HCT116 (cell line): ENCODE measurements around the gene KIRREL3. TPM values are rescaled to one million over a fixed set of nuclear protein-coding genes. Genes with fewer than 3 reads are reported as not detected.

Experiments used
- ATAC-seq: fragments of 200-7000 bp; cut with Tn5 transposase; 2 replicates; pipeline ENCODE4 v1.9.1; 2020; ENCODE audit warnings: mild to moderate bottlenecking, moderate library complexity
- BruUV-seq: library from RNA; stranded (reverse); fragments of 400-500 nt; replicated peaks from 2 replicates; lab custom pipeline; 2021; lab: Mats Ljungman, UMichigan
- CTCF ChIA-PET: fragments of 300-600 bp; sonication (Branson Sonifier 250); formaldehyde crosslinking; loops from one replicate; lab custom pipeline; 2021; ENCODE audit warnings: antibody characterized with exemption; lab: Charles Lee
- POLR2A ChIA-PET: fragments of 300-600, 350-600 bp; sonication (Branson Sonifier 250); formaldehyde crosslinking; loops from one replicate; lab custom pipeline; 2021; ENCODE audit warnings: antibody characterized with exemption; lab: Charles Lee
- RAD21 ChIA-PET, 2 experiments: fragments of 300-600 bp; sonication (Branson Sonifier 250); formaldehyde crosslinking; loops; one replicate each; lab custom pipeline; 2023; ENCODE audit warnings: low total read pairs in 2 of 2; ENCODE audit not compliant: uncharacterized antibody in 2 of 2, unreplicated experiment in 2 of 2, low non-redundant PET in 1 of 2; lab: Charles Lee
- DNase-seq: peaks from one replicate; pipeline ENCODE4 v3.0.0-alpha.2; 2010; ENCODE audit warnings: low read depth, low spot score
- H2AFZ ChIP-seq: fragments of 200-600 bp; shearing (Covaris generic), sonication (generic); 2 replicates; pipeline ENCODE4 v1.6.1; 2017; ENCODE audit warnings: low read depth, mixed run types, mixed read lengths, antibody characterized with exemption, low read length; ENCODE audit not compliant: poor library complexity, severe bottlenecking
- H3K27ac ChIP-seq: 2 replicates; pipeline ENCODE4 v1.5.1; 2012; ENCODE audit warnings: low read depth, low read length
- H3K27me3 ChIP-seq: fragments of 200-600 bp; sonication (generic); 2 replicates; pipeline ENCODE4 v1.6.1; 2016; ENCODE audit warnings: mixed run types, low read length, mixed read lengths; ENCODE audit not compliant: insufficient read depth
- H3K36me3 ChIP-seq, 2 experiments: fragments of 200-500 bp in 1 of 2; fragments of 200-600 bp in 1 of 2; sonication (Bioruptor generic) in 1 of 2; sonication (generic) in 1 of 2; 2 replicates each; pipeline versions ENCODE4 v1.5.1 to v1.6.1; 2014 to 2016; ENCODE audit warnings: low read length in 2 of 2, inconsistent platforms in 1 of 2, mixed read lengths in 1 of 2, mixed run types in 1 of 2; ENCODE audit not compliant: insufficient read depth in 2 of 2, control insufficient read depth in 1 of 2
- H3K4me1 ChIP-seq, 2 experiments: fragments of 200-600 bp in 1 of 2; sonication (generic) in 1 of 2; 2 replicates each; pipeline versions ENCODE4 v1.5.1 to v1.6.1; 2012 to 2017; ENCODE audit warnings: low read length in 2 of 2, inconsistent platforms in 1 of 2, mild to moderate bottlenecking in 1 of 2, mixed read lengths in 1 of 2, mixed run types in 1 of 2, moderate library complexity in 1 of 2; ENCODE audit not compliant: insufficient read depth in 2 of 2, control insufficient read depth in 1 of 2
- H3K4me2 ChIP-seq: fragments of 200-600 bp; sonication (generic); 2 replicates; pipeline ENCODE4 v1.6.1; 2017; ENCODE audit warnings: mixed run types, low read length, mixed read lengths
- H3K4me3 ChIP-seq, 2 experiments: fragments of 200-600 bp in 1 of 2; sonication (generic) in 1 of 2; replicated peaks in 1 of 2; 2 replicates each; pipeline ENCODE4 v1.5.1; 2011 to 2016; ENCODE audit warnings: low read length in 2 of 2, control low read depth in 1 of 2, low read depth in 1 of 2, mild to moderate bottlenecking in 1 of 2, mixed read lengths in 1 of 2, mixed run types in 1 of 2
- H3K79me2 ChIP-seq: fragments of 200-600 bp; sonication (generic); 2 replicates; pipeline ENCODE4 v1.6.1; 2017; ENCODE audit warnings: mild to moderate bottlenecking, mixed run types, low read length, moderate library complexity, mixed read lengths; ENCODE audit not compliant: insufficient read depth
- H3K9ac ChIP-seq: fragments of 200-600 bp; sonication (generic); 2 replicates; pipeline ENCODE4 v1.6.1; 2016; ENCODE audit warnings: low read length, mixed read lengths
- H3K9me2 ChIP-seq: fragments of 200-600 bp; sonication (generic), shearing (Covaris generic); 2 replicates; pipeline ENCODE4 v1.6.1; 2017; ENCODE audit warnings: mixed run types, mild to moderate bottlenecking, moderate library complexity; ENCODE audit not compliant: insufficient read depth
- H3K9me3 ChIP-seq, 2 experiments: fragments of 200-500 bp in 1 of 2; fragments of 200-600 bp in 1 of 2; sonication (Bioruptor generic) in 1 of 2; sonication (generic) in 1 of 2; 2 replicates each; pipeline ENCODE4 v1.6.1; 2014 to 2017; ENCODE audit warnings: low read length in 2 of 2, mixed read lengths in 2 of 2, inconsistent platforms in 1 of 2, low read depth in 1 of 2, mild to moderate bottlenecking in 1 of 2, mixed run types in 1 of 2, moderate library complexity in 1 of 2; ENCODE audit not compliant: control insufficient read depth in 1 of 2, insufficient read depth in 1 of 2
- H4K20me1 ChIP-seq: fragments of 200-600 bp; sonication (generic), shearing (Covaris generic); 2 replicates; pipeline ENCODE4 v1.6.1; 2017; ENCODE audit warnings: mixed run types, mild to moderate bottlenecking, moderate library complexity; ENCODE audit not compliant: insufficient read depth
- ATF3 ChIP-seq: IDR thresholded peaks from 2 replicates; pipeline ENCODE4 v1.6.1; 2012
- CBX3 ChIP-seq: IDR thresholded peaks from 2 replicates; pipeline ENCODE4 v1.6.1; 2012; ENCODE audit warnings: low read depth
- CTCF ChIP-seq, 3 experiments: fragments of 200-600 bp in 1 of 3; sonication (generic) in 1 of 3; IDR thresholded peaks in 2 of 3; conservative IDR thresholded peaks in 1 of 3; 2 replicates each; pipeline ENCODE4 v1.5.1; 2012 to 2017; ENCODE audit warnings: low read depth in 2 of 3, low read length in 2 of 3, antibody characterized with exemption in 1 of 3, borderline replicate concordance in 1 of 3, control low read depth in 1 of 3, mild to moderate bottlenecking in 1 of 3, mixed read lengths in 1 of 3, mixed run types in 1 of 3, moderate library complexity in 1 of 3; ENCODE audit not compliant: insufficient read depth in 1 of 3
- EGR1 ChIP-seq: IDR thresholded peaks from 2 replicates; pipeline ENCODE4 v1.6.1; 2012; ENCODE audit warnings: low read depth
- ELF1 ChIP-seq: IDR thresholded peaks from 2 replicates; pipeline ENCODE4 v1.6.1; 2012; ENCODE audit warnings: low read depth, borderline replicate concordance
- EZH2phosphoT487 ChIP-seq: fragments of 200-600 bp; IDR thresholded peaks from 2 replicates; pipeline ENCODE4 v1.6.1; 2018; ENCODE audit warnings: antibody characterized with exemption, borderline replicate concordance
- FOSL1 ChIP-seq: IDR thresholded peaks from 2 replicates; pipeline ENCODE4 v1.6.1; 2012; ENCODE audit warnings: low read depth
- MAX ChIP-seq: IDR thresholded peaks from 2 replicates; pipeline ENCODE4 v1.6.1; 2012
- POLR2AphosphoS5 ChIP-seq: IDR thresholded peaks from 2 replicates; pipeline ENCODE4 v1.6.1; 2011; ENCODE audit warnings: mild to moderate bottlenecking, low read depth, low read length, moderate library complexity
- RAD21 ChIP-seq: IDR thresholded peaks from 2 replicates; pipeline ENCODE4 v1.6.1; 2012; ENCODE audit warnings: low read depth, mild to moderate bottlenecking
- REST ChIP-seq: IDR thresholded peaks from 2 replicates; pipeline ENCODE4 v1.6.1; 2012; ENCODE audit warnings: low read depth
- SIN3A ChIP-seq: IDR thresholded peaks from 2 replicates; pipeline ENCODE4 v1.6.1; 2012; ENCODE audit warnings: low read depth
- SRF ChIP-seq: IDR thresholded peaks from 2 replicates; pipeline ENCODE4 v1.6.1; 2012; ENCODE audit warnings: low read depth
- YY1 ChIP-seq: IDR thresholded peaks from 2 replicates; pipeline ENCODE4 v1.6.1; 2011; ENCODE audit warnings: low read length, low read depth, moderate library complexity, mild to moderate bottlenecking; ENCODE audit not compliant: insufficient replicate concordance; ENCODE audit errors: extremely low read depth
- ZBTB33 ChIP-seq: IDR thresholded peaks from 2 replicates; pipeline ENCODE4 v1.6.1; 2011; ENCODE audit warnings: mild to moderate bottlenecking, low read length, moderate library complexity; ENCODE audit not compliant: insufficient replicate concordance; ENCODE audit errors: extremely low read depth
- ZFX ChIP-seq: fragments of 450-650 bp; IDR thresholded peaks from 2 replicates; pipeline ENCODE4 v1.6.1; 2017
- ZNF274 ChIP-seq: fragments of 200-500 bp; sonication (Bioruptor generic); IDR thresholded peaks from 2 replicates; pipeline ENCODE4 v1.6.1; 2014; ENCODE audit warnings: mild to moderate bottlenecking, low read depth, low read length, inconsistent platforms
- intact Hi-C: fragments of 100-400 bp; cut with micrococcal nuclease; formaldehyde crosslinking; loops from 2 replicates; pipeline ENCODE4 v1.10.0; 2022
- total RNA-seq: library from RNA; stranded (reverse); gene quantifications from one replicate; pipeline ENCODE4 v1.2.1, GENCODE V29; 2021; ENCODE audit not compliant: unreplicated experiment

KIRREL3 gene
- total RNA-seq, 1 experiment from 2014 or later = not detected

DNA sequence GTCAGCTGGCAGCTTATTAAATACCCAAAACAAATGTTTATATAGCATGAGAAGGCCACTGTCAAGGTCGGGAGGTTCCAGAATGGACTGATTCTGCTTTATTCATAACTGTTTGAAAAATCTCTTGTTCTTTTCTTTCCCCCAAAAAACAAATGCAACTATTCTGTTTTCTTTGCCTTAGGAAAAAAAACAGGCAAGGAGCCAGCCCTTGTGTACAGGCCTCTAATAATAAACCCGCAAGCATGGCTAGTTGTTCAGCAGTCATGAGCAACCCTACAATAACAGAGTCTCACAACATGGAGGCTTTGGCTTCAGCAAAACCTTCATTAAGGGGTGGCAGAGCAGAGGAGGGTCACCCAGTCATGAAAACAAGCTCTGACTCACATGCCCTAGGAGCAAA lies 191.7 kb downstream of the KIRREL3 start:
- ATAC-seq (no peak), DNase-seq (no peak)

More for the DNA sequence above, 191.7 kb downstream of the KIRREL3 start:
- ChIA-PET RAD21 (no interaction called here), POLR2A (no interaction called here), CTCF (no interaction called here)
- Histone ChIP-seq H3K4me2 (no peak overlapping the region), H4K20me1 (no peaks in the 10 kb centered on the region), H3K79me2 (no peaks in the 10 kb centered on the region), H3K9ac (no peak overlapping the region), H3K9me2 (no peaks in the 10 kb centered on the region), H3K9me3 (no peaks in the 10 kb centered on the region), H3K27me3 (peaks cover 23% of the 10 kb centered on the region), H3K36me3 (no peaks in the 10 kb centered on the region), H2AFZ (no peak overlapping the region), H3K4me3 (no peak overlapping the region), H3K27ac (no peak overlapping the region), H3K4me1 (no peaks in the 10 kb centered on the region)
- TF ChIP-seq ELF1 (no peak), CTCF (IDR thresholded peaks at IDR 0.05 in 2 of 3, conservative IDR thresholded peaks at IDR 0.05 in 1 of 3; ENCODE audit: borderline replicate concordance in 1 of 3, insufficient read depth in 1 of 3, low read depth in 2 of 3, low read length in 2 of 3) (no peak), ZBTB33 (no peak), EGR1 (no peak), SIN3A (no peak), REST (no peak), SRF (no peak), ZFX (no peak), YY1 (no peak), EZH2phosphoT487 (no peak), ZNF274 (no peak), RAD21 (no peak), MAX (no peak), FOSL1 (no peak), POLR2AphosphoS5 (no peak), CBX3 (no peak), ATF3 (no peak)
- BruUV-seq = no TSS peak
- intact Hi-C loops = no loop called here
